ENCODE measurements around the gene CSF3R.
A peak's percentile ranks its signal among the peaks of the same experiment; 100 is the strongest.

The CSF3R gene

DNA sequence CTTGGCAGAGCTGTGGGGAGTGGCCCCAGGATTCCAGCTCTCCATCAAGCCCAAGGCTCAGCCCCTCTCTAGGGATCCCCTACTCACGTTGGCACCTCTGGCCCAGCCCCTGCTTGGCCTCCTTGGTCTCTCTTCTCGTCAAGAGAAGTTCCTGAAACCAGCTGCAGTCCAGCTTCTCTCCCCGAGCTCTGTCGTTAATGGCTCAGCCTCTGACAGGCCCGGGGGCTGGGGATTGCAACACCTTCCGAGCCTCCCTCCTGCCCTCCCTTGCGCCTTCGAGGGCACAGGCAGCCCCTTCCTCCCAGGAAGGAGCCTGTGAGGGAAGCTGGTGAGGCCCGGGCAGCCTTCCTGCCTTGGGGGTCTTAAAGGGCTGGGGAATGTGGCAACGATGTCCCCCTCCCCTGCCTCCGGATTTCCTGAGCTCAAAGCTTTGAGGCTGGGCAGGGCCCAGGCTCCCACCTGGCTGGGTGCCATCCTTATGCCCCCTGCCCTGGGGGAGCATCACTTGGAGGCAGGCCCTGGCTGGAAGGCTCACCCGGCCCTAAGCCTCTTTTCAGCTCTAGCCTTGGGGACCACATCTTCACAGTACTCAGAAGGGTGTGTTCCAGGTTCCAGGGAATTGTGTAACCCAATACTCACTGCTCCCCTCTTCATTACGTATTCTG, at the start of gene CSF3R:
CSF3R (minus strand) TSS at position 190 of the 665 bp plus-strand sequence. CDS start 3,417 bp downstream, outside the sequence.
- ATAC-seq = no peak

DNA sequence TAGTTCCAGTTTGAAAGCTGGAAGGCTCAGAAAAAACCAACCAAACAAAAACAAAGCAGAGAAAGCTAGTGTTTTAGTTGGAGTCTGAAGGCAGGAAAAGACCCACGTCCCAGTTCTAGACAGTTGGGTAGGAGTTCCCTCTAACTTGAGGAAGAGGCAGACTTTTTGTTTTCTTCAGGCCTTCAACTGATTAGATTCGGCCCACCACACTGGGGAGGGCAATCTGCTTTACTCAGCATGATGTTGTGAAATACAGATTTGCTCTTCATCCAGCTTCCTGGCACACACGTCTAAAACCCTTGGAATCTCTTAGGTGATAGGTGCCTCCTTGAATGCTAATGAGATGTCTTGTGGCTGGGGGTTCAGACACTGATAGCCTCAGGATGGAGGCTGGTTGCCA, 49.1 kb upstream of the CSF3R start:
- no peak for ATAC-seq

DNA sequence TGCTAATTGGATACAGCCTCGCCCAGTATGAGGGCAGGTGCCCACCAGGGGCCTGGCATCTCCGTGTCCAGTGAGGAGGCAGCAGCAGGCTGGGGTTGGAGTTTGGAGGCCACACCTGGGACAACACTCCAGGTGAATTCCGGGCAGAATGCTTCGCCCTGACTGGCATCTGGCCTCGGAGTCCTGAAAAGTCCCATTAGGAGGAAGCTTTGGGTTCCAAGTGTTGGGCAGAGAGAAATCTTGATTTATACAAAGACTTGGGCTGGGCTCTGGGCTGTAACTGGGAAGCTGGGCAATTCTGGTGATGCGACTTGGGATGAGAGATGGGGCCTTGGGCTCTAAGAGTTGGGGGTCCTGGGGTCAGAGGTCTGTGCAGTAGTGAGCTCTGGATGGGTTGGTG, 48.1 kb upstream of the CSF3R start:
- no peak for ATAC-seq

DNA sequence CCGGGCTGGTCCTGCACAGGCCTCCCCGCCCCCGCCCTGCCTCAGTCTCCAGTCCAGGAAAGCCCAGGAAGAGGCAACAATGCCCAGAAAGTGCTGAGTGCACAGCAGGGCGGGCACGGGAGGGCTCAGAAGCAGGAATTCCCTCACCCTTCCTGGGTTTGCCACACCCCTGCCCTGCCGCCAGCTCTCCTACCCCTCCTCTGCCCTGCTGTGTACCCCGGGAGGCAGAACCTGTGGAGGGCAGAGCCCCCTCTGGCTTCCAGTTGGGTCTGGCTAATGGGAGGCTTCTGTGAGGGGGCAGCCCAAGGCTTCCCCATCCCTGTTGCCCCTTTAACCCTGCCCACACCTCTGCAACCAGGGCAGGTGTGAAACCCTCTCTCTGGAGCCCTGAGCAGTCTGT, 47.5 kb upstream of the CSF3R start:
- ATAC-seq = no peak

DNA sequence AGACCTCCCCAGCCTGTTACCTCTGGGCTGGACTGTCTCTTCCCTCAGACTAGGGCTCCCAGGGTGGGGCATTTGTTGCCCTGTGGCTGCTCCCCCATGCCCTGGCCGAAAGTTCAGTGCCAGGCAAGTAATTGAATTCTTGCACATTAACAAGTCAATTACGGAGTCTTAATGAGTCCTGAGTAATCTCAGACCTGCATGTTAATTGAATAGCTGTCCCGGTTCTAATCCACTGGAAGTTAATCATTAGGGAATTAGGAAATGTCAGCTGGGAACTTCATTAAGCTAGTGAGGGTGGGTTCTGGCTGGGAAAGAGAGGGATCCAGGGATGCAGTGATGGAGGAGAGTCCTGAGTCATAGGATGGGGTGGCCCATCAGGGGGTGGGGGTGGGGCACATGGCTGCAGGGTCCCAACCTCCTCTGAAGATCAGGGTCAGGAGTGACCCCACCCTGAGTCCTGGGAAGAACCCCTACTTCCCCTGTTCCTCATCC, 47.1 kb upstream of the CSF3R start:
- no peak for ATAC-seq

DNA sequence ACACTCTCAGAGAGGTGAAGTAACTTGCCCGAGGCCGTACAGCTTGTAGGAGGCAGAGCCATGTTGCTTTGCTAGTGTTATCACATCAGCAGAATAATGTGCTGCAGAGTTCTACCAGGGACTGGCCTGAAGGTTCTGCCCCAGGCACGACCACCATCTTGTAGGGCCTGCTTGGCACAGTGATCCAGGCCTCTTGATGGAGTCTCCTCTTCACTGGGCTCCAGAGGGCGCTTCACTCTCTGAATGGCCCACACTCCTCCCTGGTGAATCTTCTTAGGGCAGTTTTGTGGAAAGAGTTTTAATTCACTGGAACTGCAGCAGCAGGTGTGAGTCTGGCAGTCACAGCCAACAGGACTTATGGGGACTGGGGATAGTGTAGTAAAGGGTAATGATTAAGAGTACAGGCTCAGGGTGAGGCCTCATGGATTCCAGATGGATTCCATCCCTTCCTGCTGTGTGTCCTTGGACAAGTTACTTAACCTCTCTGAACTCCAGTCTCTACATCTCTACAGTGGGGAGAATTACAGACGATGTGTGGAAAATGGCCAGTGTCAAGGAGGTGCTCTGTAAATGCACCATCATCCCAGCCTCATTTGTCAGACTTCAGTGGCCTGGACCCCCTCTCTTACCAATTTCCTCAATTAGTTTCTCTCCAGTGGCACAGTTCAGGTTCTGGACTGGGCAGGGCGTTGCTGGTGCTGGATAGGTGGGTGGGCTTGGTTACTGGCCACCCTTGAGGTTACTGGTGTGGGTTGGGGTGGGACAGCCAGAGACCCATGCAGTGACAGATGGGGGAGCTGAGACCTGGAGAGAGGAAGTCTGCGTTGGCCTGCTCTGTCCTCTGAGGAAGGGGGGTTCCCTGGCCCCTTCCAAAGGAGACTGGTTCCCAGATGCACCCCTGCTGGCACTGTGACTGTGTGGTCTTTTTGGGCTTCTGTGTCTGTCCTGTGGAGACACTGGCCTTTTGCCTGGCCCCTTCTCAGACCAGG, 45.9 kb upstream of the CSF3R start:
- no peak for ATAC-seq

DNA sequence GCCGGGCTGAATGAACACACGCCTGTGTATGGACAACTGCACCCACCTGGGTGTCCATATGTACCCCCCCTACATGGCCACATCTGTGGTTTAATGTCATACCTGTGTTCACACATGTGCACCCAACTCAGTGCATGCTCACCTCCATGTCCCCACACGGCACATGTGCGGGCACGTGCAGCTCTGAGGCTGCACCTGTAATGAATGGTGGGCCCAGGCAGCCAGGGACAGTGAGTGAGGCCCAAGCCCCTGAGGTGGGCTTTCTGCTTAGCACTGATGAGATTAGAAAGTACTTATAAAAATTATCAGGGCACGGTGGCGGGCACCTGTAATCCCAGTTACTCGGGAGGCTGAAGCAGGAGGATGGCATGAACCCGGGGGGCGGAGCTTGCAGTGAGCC, 42.5 kb upstream of the CSF3R start:
- ATAC-seq = no peak

DNA sequence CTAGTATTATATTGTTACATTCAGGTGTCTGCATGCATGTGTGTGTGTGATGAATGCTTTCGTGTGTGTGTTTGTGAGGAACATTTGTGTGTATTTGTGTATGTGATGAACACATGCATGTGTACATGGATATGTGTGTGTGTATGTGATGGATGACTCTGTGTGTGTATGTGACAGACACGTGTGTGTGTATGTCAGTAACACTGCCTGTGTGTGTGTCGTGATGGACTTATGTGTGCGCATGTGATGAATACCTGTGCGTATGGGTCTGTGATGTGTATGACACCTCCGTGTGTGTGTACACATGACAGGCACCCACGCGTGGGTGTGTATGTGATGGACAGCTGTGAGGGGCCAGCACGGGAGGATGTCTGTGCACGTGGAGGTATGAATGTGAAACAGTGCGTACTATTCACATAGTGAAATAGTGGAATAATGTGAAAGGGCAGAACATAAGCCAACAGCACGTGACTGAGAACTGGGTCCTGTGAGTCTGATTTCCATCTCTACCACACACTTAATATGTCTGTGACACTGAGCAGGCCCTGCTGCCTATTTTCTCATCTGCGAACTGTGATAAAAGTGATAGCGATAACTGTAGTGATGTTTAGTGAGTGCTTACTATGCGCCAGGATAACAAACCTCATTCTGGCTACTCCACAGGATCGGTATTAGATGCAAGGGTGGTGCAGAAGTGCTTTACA, 41.8 kb upstream of the CSF3R start:
- no peak for ATAC-seq

DNA sequence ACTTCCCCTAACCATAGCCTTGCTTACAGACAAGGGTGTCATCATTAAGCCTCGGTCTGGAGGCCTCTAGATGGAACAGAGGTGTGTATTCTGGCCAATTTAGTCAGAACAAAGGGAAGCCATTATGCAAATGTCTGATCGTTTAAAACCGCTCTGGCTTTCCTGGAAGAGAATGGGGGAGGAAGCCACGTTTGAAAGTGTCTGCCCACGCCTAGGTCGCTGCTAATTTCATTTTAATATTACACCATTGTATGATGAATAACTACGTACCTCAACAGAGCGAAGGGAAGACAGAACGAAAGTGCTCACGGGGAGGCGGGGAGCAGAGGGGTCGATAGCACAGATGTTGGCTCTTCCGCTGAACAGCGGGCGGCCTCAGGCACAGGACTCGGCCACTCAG, 41.1 kb upstream of the CSF3R start:
- peak; percentile 90 to 92 for ATAC-seq

DNA sequence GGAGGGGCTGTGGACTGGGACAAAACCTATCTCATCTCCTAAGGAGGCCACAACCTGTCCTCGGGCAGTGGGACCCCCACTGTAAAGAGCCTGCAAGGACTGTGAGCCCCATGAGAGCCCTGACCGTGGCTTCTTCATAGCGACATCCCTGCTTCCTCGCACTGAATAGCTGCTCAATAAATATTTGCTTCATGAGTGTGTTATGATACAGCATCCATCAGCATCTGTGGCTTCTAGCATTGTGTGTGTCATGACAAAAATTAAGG, 40.5 kb upstream of the CSF3R start:
- ATAC-seq = no peak

DNA sequence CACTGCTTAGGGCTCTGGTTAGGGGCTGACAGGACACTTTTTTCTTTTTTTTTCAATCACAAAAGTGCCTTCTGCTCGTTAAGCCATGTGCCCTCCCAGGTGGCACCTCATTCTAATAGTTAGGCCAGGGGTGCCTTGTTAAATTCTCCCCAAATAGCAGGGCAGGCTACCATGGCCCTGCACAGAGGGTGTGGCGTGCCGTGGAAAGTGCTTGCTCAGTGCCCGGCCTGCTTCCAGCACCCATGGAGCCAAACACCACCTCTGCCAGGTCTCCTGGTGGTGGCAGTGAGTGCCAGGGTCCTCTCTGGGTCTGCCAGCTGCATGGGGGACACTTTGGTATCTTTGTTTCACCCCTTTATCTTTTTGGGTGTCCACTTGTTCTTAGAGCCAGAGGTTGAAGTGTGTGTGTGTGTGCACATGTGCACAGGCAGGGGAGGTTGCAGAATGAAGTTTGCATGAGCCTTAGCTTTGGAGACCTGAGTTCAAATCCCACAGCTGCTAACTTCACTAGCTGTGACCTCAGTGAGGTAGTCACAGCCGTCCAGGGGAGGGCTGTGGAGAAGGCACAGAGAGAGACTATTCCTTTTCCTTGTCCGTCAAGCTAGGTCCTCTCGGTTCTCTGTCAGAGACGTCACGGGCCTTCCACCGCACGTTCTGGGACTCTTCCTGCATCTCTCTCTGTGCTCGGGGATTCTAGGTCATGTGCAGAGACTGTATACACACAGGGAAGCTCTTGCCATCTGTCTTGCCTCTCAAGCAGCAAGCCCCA, 39.9 kb upstream of the CSF3R start:
- no peak for ATAC-seq

DNA sequence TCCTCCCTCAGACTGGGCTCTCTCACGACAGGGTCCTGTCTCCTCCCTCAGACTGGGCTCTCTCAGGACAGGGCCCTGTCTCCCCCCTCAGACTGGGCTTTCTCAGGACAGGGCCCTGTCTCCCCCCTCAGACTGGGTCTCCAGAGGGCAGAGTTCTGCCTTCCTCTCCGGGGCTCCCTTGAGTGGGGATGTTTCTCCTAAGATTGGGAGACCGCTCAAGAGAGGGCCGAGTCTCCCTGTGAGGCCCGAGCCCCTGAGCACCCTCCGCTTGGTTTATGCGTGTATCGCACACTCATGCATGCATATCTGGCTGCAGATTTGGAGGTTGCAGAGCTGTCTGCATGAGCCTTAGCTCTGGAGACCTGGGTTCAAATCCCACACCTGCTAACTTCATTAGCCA, 39.3 kb upstream of the CSF3R start:
- ATAC-seq = no peak

DNA sequence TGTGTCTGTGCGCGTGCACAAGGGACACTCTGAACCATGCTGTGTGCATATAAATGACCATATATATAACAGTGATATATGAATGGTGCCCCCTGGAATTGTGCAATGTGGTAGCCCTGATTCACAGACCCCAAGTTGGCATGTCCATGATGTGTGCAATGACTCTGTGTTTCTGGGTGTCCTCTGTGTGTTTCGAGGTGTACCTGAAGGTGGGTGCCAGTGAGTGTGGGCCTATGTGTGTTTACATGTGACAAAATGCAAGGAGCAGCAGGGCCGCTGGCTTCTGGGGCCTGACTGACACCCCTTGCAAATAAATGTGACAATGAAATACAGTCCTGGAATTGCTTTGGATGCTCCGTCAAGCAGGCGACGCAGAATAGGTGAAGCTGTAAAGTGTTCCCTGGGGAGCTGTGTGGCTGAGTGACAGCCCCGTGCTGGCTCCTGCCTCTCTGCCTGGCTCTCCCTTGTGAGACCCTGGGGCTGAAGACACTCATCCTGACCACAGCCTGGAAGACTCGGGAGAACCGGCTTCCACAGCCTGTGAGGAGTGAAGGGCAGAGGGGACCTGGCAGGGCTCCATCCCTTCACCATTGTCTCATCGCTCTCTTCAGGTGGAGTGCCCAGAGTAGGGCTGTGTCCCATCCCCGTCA, 38.2 kb upstream of the CSF3R start:
- ATAC-seq = no peak

DNA sequence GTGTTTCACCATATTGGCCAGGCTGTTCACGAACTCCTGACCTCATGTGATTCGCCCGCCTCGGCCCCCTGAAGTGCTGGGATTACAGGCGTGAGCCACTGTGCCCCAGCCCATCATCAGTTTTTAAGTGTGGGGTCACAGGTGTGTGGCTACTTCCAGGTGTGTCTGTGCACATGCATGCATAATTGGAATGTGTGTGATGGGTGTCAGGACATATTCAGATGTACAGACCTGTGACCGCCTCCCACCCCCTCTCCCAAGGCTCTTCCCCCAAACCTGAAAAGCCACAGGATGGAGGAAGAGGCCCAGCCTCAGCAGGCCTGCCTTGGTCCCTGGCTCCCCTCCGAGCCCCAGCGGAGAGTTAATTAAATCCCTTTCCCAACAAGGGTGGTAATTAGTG, 37.3 kb upstream of the CSF3R start:
- ATAC-seq = no peak

DNA sequence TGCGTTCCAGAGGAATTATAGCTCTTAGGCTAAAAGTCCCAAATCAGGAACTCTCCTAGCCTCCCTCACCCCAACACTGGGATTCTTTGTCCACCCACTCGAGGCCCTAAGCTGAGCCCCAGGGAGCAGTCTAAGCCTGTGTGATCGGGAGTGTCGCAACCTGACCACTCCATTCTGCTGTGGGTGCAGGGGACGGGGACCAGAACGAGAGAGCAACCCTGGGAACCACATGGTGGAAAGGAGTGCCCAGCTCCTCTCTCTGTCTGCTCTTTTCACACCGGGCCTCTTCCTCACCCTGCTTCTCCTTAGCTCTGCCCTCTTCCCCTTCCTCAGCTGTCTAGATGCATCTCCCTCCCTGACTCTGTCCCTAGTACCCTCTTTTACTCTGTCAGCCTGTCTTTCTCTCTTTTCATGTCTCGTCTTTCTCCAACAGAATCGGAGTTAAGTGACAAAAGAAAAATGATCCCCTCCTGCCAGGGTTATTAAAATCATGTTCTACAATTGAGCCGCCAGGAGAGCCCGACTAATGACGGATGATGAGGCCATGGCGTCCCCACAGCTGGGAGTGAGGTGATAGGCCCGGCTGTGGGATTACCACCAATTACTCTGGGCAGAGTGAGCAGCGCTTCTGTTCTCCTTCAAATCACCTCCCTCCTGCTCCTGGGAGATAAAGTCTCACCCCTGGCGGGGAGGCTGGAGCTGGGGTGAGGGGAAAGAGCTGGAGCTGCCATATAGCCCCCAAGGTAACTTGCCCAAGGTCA, 34.5 kb upstream of the CSF3R start:
- no peak for ATAC-seq

DNA sequence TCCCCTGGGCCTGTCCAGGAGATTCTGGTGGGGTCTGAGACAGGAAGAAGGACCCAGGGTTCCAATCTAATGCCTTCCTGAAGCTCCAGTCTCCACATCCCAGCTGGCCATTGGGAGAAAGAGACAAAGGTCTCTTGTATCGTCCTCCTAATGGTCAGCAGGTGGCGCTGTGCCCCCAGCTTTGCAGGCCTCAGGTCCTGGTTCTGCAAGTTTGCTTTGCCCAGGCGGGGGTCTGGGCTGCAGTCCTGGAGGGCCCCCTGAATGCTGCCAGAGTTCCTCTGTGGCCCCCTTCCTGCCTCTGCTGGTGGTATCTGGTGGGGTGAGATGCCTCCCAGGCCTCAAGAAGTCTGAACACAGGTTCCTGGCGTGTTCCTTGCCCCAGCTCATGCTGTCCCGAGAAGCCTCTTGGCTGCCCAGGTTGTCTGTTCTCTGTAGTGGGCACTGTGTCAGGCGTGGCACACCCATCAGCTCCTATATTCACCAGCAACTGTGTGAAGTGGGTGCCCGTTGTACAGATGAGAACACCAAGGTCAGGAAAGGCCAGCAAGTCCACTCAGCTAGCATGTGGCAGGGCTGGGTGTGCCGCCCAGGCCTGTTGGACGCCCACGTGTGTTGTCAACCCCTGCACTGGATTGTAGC, 33.8 kb upstream of the CSF3R start:
- ATAC-seq = peak; percentile 48 to 58

DNA sequence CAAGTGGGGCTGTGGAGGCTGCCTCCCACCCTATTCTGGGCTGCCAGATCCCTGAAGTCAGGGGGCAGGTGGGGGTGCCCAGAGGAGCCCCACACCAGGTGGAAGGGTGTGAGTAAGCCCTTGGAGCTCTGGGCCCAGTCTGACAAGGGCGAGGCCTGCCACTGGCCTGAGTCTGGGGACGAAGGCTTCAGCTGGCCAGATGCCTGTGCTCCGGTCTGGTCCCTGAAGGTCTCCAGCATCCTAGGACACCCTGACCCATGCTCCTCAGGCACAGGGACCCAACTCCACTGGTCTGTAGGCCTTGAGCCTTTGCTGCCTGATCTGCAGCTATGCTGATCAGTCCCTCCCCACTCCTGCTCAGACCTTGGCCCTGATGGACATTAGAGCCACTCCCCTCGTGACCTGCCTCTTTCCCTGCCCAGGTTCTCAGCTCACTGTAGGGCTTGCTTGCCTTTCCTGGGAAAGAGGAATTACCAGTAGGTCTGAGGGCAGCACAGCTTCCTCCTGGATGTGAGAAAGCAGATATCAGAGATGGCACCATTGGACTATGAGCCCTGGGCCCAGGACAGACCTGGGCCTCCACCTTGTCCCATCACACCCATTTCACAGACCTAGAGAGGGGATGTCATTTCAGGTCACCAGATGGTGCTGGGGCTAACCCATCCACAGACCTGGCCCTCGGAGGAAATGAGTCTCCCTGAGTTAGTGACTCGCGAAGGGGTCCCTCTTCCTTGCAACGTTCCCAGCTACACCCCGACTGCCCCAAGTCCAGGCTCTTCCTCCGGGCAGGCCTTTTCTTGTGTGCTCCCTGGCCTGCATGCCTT, 32.8 kb upstream of the CSF3R start:
- no peak for ATAC-seq

DNA sequence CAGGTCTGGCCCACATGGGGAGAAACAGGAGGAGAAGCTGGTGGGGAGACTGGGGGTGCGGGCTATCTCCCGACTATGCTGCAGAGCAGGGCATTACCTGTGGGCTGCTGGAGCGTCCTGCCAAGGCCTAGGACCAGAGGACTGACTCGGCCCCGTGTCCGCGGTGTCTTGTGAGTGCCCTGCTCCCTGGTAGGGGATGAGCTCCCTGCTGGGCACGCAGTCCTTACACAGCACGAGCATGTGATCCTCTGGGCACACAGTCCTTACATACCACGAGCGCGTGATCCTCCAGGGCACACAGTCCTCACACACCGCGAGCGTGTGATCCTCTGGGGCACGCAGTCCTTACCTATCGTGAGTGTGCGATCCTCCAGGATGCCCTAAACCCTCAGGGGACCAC, 31.8 kb upstream of the CSF3R start:
- ATAC-seq = no peak

DNA sequence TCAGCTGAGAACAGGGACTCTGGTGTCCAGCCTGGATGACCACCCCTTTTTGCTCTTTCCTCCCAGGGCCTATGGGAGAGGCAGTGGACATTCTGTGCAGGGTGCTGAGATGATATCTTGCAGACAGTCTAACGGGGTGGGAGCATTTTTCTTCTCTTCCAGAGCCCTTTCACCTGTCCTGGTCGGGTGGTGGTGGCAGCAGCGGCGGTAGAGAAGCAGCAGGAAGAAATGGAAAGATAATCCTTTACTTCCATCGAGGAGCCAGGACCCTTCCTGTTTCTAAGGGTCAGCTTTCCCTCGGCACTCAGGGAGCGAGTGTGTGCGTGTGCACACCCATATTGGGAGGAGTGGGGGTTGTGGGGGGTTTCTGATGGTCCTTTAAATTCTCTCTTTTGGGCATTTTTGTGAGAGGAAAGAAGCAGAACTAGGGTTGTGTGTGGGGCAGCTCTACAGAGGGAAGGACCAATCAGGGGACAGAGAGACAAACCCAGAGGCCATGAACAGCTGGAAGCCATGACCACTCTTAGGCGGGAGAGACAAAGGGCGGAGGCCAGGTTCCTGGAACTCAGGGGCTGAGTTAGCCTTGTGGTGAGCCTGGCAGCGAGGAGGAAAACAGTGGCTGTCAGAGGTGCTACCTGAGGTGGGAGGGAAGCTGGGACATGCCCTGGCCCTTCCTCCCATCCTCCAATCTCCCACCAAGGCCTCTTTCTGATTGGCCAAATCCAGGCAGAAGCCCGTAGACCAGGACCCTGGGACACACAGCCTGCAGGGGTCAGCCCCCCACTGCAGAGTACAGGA, 31.2 kb upstream of the CSF3R start:
- no peak for ATAC-seq
